Activated T-helper 2 cell treated with anti-CD3 and anti-CD28 coated beads, Interferon-gamma antibody, Interleukin-2, Interleukin-4, amounts not matched to agents 10 μg/mL and 5 μg/mL and 100 μg/mL, durations not matched to agents 14 hours and 24 hours and 36 hours (primary cell): ENCODE data around the gene SPEM2. TPM values are rescaled to one million over a fixed set of nuclear protein-coding genes. Genes with fewer than 3 reads are reported as not detected.

Experiments
- DNase-seq: peaks from one replicate; pipeline ENCODE4 v3.0.0; 2021; ENCODE audit warnings: low spot score
- H3K27ac Mint-ChIP-seq: one replicate; pipeline ENCODE4 v1.8.0; 2021; ENCODE audit warnings: mixed read lengths
- H3K27me3 Mint-ChIP-seq: one replicate; pipeline ENCODE4 v1.8.0; 2021; ENCODE audit warnings: low read depth, mixed read lengths
- H3K36me3 Mint-ChIP-seq: one replicate; pipeline ENCODE4 v1.8.0; 2021; ENCODE audit warnings: low read depth, mixed read lengths
- H3K4me1 Mint-ChIP-seq: one replicate; pipeline ENCODE4 v1.8.0; 2021; ENCODE audit warnings: low read depth, mixed read lengths
- H3K4me3 Mint-ChIP-seq: one replicate; pipeline ENCODE4 v1.8.0; 2021; ENCODE audit warnings: low read depth, mild to moderate bottlenecking, moderate library complexity, mixed read lengths
- H3K9me3 Mint-ChIP-seq: one replicate; pipeline ENCODE4 v1.8.0; 2021; ENCODE audit warnings: mixed read lengths
- intact Hi-C: fragments of 100-400 bp; cut with micrococcal nuclease; formaldehyde crosslinking; loops from one replicate; pipeline ENCODE4 v1.15.1; 2023
- total RNA-seq: library from RNA; stranded (reverse); gene quantifications from 2 replicates; pipeline ENCODE4 v1.2.3, GENCODE V29; 2022

The SPEM2 gene
- total RNA-seq, 1 donor from 2014 or later = not detected

DNA sequence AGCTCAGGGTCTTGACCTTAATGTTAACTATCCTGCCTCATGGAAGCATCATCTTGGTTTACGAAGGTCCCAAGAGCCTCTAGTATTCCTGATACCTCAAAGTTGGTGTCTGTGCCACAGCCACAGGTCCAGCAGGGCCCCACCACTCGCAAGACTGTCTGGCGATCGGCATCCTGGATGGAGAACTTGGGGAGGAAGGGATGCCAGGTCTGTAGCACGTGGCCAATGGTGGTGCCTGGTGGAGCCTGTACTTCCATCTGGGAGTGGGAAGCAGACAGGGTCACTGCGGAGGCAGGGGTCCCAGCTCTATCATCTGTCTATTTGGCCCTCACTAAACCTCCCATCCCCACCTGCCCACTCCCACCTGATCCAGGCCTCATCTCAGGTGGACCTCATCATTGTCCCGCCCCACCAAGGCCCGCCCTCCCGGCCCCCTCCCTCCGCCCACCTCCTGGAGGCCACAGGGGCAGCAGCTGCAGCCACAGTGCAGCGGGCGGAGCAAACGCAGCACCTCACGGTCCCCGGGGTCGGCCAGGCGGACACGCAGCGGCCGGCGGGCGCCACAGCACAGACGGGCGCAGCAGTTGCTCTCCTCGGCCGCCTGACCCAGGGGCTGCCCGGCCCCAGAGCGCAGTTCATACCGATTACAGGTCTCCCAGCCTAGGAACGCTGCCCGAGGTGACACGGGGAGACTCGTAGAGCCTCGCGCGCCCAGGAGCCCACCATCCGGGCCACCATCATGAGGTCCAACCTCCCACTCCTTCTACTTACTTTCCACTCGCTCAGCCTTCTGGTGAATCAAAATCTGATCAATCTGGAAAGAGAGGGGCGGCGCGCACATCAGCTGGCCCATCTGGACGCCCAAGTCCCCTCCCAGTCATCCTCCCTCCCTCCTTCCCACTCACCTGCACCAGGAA is 32.5 kb upstream of the SPEM2 start:
- no peaks in the 10 kb centered on the region for H3K9me3 Mint-ChIP-seq
- no peak overlapping the region for H3K27ac Mint-ChIP-seq
- H3K4me1 Mint-ChIP-seq = peaks cover 15% of the 10 kb centered on the region
- H3K36me3 Mint-ChIP-seq = peaks cover 25% of the 10 kb centered on the region
- H3K4me3 Mint-ChIP-seq = peak overlapping the region; percentile 94
- no peak for DNase-seq
- H3K27me3 Mint-ChIP-seq = no peaks in the 10 kb centered on the region
- intact Hi-C loops = loop anchor here (5.0 kb wide), 1 partner anchor 41 kb away; the partner anchor contains the start of gene KCTD11

DNA sequence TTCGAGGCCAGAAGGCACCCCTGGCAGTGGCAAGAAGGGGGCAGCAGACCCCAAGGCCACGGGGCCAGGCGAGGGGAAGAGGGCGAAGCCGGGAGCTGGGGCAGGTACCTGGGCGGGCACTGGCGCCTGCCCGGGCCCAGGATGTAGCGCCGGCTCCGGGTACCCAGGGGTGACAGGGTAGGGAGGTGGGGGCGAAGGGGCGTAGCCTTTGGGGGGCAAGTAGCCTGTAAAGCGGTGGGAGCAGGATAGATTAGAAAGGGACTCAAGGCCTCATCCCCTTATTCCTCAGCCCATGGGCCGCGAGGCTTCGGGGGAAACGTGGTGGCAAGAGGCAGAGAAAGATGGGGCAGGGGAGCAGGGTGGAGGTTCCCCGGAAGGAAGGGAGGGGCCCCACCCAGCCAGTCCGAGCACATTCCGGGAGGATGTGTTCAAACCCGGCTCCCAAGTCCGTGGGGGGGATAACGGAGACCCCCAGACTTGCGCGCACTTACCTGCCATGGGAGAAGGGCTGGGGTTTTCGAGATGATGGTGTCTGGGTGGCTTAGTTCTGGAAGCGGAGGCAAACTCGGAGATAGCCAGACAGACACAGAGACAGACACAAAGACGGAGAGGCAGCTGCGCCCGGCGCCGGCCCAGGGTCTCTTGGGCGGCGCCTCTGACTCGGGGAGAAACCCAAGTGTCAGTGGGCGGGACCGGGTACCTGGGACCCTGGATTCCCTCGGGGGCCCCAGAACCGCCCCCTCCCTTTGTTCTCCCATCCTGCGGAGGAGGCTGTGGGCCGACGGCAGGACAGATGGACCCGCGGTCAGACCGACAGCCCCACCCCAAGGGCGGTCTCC is 31.6 kb upstream of the SPEM2 start:
- peak overlapping the region; percentile 83 for H3K27ac Mint-ChIP-seq
- no peaks in the 10 kb centered on the region for H3K27me3 Mint-ChIP-seq
- peak overlapping the region; percentile 94 for H3K4me3 Mint-ChIP-seq
- H3K4me1 Mint-ChIP-seq = peaks cover 15% of the 10 kb centered on the region
- intact Hi-C loops = loop anchor here (1.0 to 5.0 kb wide), 2 partner anchors 10 to 42 kb away; partner anchors contain the start of genes KCTD11 and TMEM256
- no peaks in the 10 kb centered on the region for H3K9me3 Mint-ChIP-seq
- peaks cover 25% of the 10 kb centered on the region for H3K36me3 Mint-ChIP-seq
- peak; percentile 28 for DNase-seq

DNA sequence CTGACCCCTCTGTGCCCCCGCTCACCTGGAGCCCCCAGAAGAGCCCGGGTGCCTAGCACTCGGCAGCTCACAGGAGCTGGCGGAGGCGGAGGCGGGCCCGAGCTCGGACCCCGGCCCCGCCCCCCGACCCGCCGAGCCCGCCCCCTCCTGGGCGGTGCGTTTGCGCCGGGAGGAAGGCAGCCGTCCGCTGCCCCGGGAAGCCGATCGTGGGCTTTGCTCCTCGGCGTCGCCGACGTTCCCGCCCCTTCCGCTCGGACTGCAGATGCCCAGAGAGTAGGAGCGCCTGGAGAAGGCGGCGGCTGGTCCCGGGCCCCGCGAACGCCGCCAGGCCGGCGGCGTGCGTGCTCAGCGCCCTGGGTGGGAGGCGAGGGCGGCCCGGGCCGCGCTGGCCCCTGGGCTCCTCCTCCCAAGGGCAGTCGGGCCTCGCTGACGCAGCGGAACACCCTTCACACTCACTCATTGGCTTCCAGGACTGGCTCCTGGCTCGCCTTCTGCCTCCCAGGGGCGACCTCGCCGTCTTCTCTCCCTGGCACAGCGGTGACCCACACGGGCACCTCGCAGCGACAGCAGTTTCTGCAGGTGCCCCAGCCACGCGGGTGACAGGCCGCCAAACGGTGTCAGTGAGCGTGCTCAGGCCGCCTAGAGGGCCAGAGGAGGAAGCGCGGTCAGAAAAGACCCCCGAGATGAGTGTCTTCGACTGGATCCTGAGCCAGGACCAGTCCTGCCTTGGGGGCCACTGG is 30.8 kb upstream of the SPEM2 start, which contains the start of gene PLSCR3:
Gene PLSCR3 (minus strand): TSS at position 74 of the 740 bp plus-strand sequence. CDS start 415 bp downstream, outside the sequence.
- no peaks in the 10 kb centered on the region for H3K9me3 Mint-ChIP-seq
- intact Hi-C loops = loop anchor here (1.0 to 5.0 kb wide), 2 partner anchors 10 to 42 kb away; partner anchors contain the start of genes KCTD11 and TMEM256
- H3K36me3 Mint-ChIP-seq = peaks cover 25% of the 10 kb centered on the region
- peak within 1 kb of the TSS; percentile 94 for H3K4me3 Mint-ChIP-seq
- peaks cover 15% of the 10 kb centered on the region for H3K4me1 Mint-ChIP-seq
- peak; percentile 80 for DNase-seq
- peak within 1 kb of the TSS; percentile 91 for H3K27ac Mint-ChIP-seq
- H3K27me3 Mint-ChIP-seq = no peaks in the 10 kb centered on the region

DNA sequence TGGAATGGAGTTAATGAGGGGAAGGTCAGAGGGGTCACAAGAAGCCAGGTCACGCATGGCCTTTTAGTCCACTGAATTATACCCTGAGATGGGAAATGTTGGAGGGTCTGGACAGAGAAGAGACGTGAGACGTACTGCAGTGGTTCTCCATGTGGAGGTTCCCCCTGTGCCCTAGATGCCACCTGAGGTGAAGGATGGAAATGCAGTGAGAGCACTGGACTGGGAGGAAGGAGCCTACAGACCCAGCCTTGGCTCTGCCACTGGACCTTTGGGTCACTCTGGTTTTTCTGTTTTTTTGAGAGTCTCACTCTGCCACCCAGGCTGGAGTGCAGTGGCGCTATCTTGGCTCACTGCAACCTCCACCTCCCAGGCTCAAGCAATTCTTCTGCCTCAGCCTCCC is 29.3 kb upstream of the SPEM2 start:
- H3K36me3 Mint-ChIP-seq = peaks cover 16% of the 10 kb centered on the region
- peak overlapping the region; percentile 3 for H3K4me3 Mint-ChIP-seq
- no peak overlapping the region for H3K27ac Mint-ChIP-seq
- no peaks in the 10 kb centered on the region for H3K27me3 Mint-ChIP-seq
- H3K9me3 Mint-ChIP-seq = no peaks in the 10 kb centered on the region
- intact Hi-C loops = no loop called here
- no peak for DNase-seq
- H3K4me1 Mint-ChIP-seq = peaks cover 15% of the 10 kb centered on the region

DNA sequence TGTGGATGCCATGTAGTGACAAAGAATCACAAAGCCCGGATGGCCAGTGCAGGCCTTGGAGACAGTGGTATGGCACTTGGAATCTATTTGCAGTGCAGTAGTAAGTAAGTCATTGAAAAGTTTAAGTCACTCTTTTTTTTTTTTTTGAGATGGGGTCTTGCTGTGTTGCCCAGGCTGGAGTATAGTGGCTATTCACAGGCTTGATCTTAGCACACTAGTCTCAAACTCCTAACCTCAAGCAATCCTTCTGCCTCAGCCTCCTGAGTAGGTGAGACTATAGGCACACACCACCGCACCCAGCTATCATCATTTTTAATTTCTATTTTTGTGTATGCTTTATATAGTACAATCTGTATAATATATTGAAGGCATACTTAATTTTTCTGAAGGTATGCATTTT is 26.8 kb upstream of the SPEM2 start:
- intact Hi-C loops = no loop called here
- Mint-ChIP-seq H3K27me3 (no peaks in the 10 kb centered on the region), H3K36me3 (peaks cover 4% of the 10 kb centered on the region), H3K4me1 (peaks cover 12% of the 10 kb centered on the region), H3K9me3 (no peaks in the 10 kb centered on the region), H3K27ac (no peak overlapping the region), H3K4me3 (no peak overlapping the region)
- no peak for DNase-seq

DNA sequence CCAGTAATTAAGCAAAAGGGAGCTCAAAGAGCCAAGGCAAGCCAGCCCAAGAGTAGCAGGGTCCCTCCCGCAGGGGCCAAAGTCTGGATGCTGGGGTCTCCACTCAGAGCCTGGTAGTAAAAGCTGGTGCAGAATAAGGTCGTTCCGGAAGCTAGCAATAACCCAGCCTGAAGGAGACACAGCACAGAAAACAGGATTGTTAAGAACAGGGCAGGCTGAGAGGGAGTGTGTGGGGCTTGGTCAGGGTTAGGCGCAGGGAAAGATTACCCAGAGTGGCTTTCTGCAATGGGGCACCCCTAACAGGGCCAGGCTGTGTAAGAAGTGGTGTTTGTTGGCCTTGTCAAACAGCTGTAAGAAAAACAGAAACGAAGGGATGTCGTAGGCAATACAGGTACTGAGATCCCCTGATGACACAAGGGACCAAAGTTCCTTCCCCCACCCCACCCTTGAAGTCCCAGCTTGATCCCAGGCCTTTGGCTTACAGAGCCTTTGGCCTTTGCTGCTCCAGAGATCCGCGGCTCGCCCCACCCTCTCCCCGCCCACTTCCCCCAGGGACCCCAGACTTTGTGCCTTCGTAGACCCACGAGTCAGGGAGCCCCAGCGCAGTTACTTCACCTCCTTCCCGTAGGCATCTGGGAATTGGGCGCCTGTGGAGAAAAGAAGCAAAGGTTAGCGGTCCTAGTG is 22.2 kb upstream of the SPEM2 start:
- DNase-seq = no peak
- Mint-ChIP-seq H3K4me1 (peaks cover 11% of the 10 kb centered on the region), H3K27ac (peak overlapping the region; percentile 92), H3K9me3 (no peaks in the 10 kb centered on the region), H3K4me3 (peak overlapping the region; percentile 87), H3K36me3 (peaks cover 4% of the 10 kb centered on the region), H3K27me3 (peaks cover 11% of the 10 kb centered on the region)
- intact Hi-C loops = loop anchor here (5.0 kb wide), 1 partner anchor 169 kb away; no protein-coding TSS in a partner anchor

DNA sequence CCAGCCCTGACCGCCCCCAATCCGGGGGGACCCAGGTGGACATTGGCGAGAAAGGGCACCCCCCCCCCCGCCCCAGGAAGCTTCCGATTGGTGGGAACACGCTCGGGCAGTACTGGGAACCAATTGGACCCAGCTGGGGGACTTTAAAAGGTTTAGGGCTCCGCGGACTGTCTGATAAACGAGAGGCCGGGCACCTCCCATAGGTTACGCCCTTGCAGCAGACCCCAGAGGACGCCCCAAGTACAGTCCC is 21.8 kb upstream of the SPEM2 start:
- H3K4me3 Mint-ChIP-seq = peak overlapping the region; percentile 87
- H3K4me1 Mint-ChIP-seq = peaks cover 11% of the 10 kb centered on the region
- H3K27ac Mint-ChIP-seq = peak overlapping the region; percentile 92
- no peak for DNase-seq
- intact Hi-C loops = loop anchor here (5.0 kb wide), 1 partner anchor 169 kb away; no protein-coding TSS in a partner anchor
- H3K27me3 Mint-ChIP-seq = peaks cover 11% of the 10 kb centered on the region
- H3K9me3 Mint-ChIP-seq = no peaks in the 10 kb centered on the region
- peaks cover 4% of the 10 kb centered on the region for H3K36me3 Mint-ChIP-seq

DNA sequence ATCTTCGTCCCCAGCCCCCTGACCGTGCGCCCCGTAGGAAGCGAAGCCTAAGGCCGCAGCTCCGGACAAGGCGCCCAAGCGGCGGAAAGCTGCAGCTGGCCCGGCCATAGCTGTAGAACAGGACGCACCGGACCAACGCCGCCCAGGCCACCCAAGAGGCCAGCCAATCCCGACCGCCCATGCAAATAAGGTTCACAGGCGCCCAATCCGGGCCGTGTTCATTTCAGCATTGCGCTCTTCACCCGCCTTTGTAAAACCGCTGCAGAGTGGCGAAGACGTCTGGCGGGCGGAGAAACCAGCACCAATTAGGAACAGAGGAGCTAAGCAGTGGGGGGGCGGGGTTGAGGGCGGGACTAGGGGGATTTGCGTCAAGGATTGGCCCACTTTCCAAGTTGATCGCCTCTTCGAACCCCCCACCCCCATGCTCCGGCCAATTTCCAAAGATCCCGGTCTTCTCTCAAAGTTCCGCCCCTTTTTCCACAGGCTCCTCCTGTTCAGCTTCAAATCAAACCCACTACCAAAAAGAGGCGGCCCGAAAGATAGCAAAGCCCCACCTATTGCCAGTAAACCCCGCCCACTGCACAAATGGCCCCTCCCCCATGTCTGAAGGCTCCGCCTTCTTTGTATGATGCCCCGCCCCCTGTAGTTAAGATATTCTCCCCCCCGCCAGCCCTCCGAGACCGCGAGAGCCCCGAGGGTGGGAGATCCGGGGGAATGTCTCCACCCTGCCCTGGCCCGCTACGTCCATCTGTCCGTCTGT is 21.3 kb upstream of the SPEM2 start, which contains the start of gene TMEM256:
Gene TMEM256 (minus strand): TSS at position 121 of the 760 bp plus-strand sequence. CDS start 13 bp downstream, at position 108.
- H3K27ac Mint-ChIP-seq = peak within 1 kb of the TSS; percentile 92
- H3K36me3 Mint-ChIP-seq = peaks cover 4% of the 10 kb centered on the region
- peak; percentile 95 for DNase-seq
- H3K4me3 Mint-ChIP-seq = peak within 1 kb of the TSS; percentile 87
- peaks cover 11% of the 10 kb centered on the region for H3K4me1 Mint-ChIP-seq
- no peaks in the 10 kb centered on the region for H3K9me3 Mint-ChIP-seq
- intact Hi-C loops = loop anchor here (1.0 to 5.0 kb wide), 4 partner anchors 10 to 168 kb away; partner anchors contain the start of genes PLSCR3, POLR2A and TMEM102
- H3K27me3 Mint-ChIP-seq = peaks cover 13% of the 10 kb centered on the region

DNA sequence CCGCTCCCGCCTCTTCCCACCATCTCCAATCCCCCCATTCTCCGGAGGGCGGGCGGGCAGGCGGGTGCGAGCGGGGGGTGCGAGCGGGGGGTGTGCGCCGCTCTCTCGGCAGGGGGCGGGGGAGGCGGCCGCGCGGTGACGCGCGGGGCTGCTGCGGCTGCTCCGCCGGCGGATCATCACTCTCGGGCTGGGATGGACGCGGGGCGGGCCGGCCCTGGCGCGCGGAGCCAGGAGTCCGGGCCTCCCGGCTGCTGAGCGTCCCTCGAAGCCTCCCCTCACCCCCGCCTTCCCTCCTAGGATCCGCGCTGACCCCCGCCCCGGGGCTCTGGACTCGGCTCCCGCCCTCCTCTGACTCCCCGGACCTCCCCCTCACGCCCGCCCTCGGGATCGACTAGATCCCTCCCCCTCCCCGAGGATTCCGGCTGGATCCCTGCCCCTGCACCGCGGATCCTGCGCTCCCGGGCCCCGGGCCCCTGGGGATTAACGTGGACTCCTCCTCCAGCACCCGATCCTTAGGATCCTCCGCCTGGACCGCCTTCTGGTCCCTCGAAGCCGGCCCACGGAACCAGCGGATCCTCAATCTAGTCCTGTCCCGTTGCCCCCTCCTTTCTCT is 20.6 kb upstream of the SPEM2 start:
- no peaks in the 10 kb centered on the region for H3K9me3 Mint-ChIP-seq
- H3K36me3 Mint-ChIP-seq = peaks cover 4% of the 10 kb centered on the region
- peaks cover 18% of the 10 kb centered on the region for H3K27me3 Mint-ChIP-seq
- peaks cover 11% of the 10 kb centered on the region for H3K4me1 Mint-ChIP-seq
- peak overlapping the region; percentile 87 for H3K4me3 Mint-ChIP-seq
- no peak for DNase-seq
- intact Hi-C loops = loop anchor here (1.0 to 5.0 kb wide), 4 partner anchors 11 to 167 kb away; partner anchors contain the start of genes PLSCR3, POLR2A and TMEM102
- peak overlapping the region; percentile 92 for H3K27ac Mint-ChIP-seq

DNA sequence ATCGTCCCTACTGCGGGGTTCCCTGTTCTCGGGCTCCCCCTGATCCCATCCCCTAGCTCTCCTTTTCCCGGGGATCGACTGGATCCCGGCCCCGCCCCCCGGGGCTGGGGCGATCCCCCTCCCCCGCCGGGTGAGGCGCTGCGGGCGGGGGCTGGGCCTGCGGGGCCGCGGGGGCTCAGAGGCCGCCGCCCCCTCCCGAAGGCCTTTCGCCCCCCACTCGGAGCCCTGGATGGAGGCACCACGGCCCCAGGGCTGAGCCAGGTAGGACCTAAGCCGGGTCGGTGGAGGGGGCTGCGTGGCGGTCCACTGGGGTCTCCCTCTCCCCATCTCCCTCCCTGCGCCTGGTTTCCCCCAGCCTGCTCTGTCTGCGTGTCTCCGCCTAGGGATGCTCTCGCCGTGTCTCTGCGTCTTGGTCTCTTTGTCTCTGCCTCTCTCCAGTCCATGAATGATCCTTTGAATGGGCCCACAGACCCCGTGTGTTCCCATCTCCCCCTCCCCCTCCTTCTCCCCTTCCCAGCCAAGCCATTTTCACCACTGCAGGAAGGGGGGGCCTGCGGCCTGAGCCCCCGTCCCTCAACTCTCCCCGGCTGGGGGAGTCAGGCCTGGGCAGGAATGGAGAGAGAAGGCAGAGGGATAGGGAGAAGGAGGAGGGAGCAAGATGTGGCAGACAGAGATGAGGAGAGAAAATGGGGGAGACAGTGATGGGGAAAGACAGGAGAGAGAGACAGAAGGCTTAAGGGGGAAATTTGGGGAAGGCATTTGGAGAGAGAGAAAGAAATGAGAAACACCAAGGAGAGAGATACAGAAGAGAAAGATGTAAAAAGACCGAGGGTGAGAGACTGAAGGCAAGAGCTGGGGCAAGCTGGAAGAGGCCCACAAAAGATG is 19.8 kb upstream of the SPEM2 start:
- no peak for DNase-seq
- Mint-ChIP-seq H3K36me3 (peaks cover 4% of the 10 kb centered on the region), H3K9me3 (no peaks in the 10 kb centered on the region), H3K4me3 (peak overlapping the region; percentile 78), H3K27ac (peak overlapping the region; percentile 28), H3K27me3 (peaks cover 18% of the 10 kb centered on the region), H3K4me1 (peaks cover 11% of the 10 kb centered on the region)
- intact Hi-C loops = no loop called here
